Ovary (tissue), 9 donors: ENCODE data around the gene RIN1. TPM values are rescaled to one million over a fixed set of nuclear protein-coding genes. Genes with fewer than 3 reads are reported as not detected.

ENCODE experiments used
- DNase-seq, 5 donors: peaks; one replicate each; pipeline ENCODE4 v3.0.0-alpha.2; 2019 to 2020
- H3K27ac ChIP-seq, 2 donors: fragments of 200-600 bp; one replicate each; pipeline versions ENCODE4 v1.5.1 to v1.8.0; 2019 to 2022
- H3K27me3 ChIP-seq: fragments of 200-600 bp; one replicate; pipeline ENCODE4 v1.8.0; 2022
- H3K36me3 ChIP-seq: fragments of 200-600 bp; sonication (generic); one replicate; pipeline ENCODE4 v1.5.1; 2019
- H3K4me1 ChIP-seq: one replicate; pipeline ENCODE4 v1.8.1; 2013; ENCODE audit warnings: mild to moderate bottlenecking, moderate library complexity; ENCODE audit not compliant: insufficient read depth
- H3K4me3 ChIP-seq: fragments of 200-600 bp; sonication (generic); one replicate; pipeline ENCODE4 v1.5.1; 2017
- H3K9me3 ChIP-seq, 2 donors: fragments of 200-600 bp in 1 of 2; sonication (generic) in 1 of 2; one replicate each; pipeline versions ENCODE4 v1.5.1 to v1.8.1; 2013 to 2019; ENCODE audit warnings: mild to moderate bottlenecking in 1 of 2, moderate library complexity in 1 of 2
- CTCF ChIP-seq, 3 donors: fragments of 450-650 bp in 2 of 3; fragments of 200-600 bp in 1 of 3; IDR thresholded peaks; one replicate each; pipeline versions ENCODE4 v1.5.1 to v1.8.0; 2016 to 2022; ENCODE audit warnings: antibody characterized with exemption in 3 of 3, mild to moderate bottlenecking in 1 of 3
- EP300 ChIP-seq: sonication (generic); formaldehyde crosslinking; IDR thresholded peaks from one replicate; pipeline ENCODE4 v1.6.1; 2017; ENCODE audit warnings: antibody characterized with exemption
- POLR2A ChIP-seq: fragments of 450-650 bp; IDR thresholded peaks from one replicate; pipeline ENCODE4 v1.6.1; 2017; ENCODE audit warnings: antibody characterized with exemption, mild to moderate bottlenecking, moderate library complexity
- WGBS, 3 donors: extraction: QIAGEN DNeasy Blood & Tissue Kit in 1 of 3; methylation state at CpG; one replicate each; pipeline versions ENCODE4 v1.1.5 to v1.1.7; 2013 to 2017; 5-methylcytosine and 5-hydroxymethylcytosine counted together
- intact Hi-C, 4 donors: fragments of 100-400 bp; cut with DNase I; formaldehyde crosslinking; loops; one replicate each; pipeline versions ENCODE4 v1.11.0 to v1.15.1; 2022 to 2023
- polyA plus RNA-seq, 2 donors: library from polyadenylated mRNA; stranded (reverse); fragments of 200-250 nt in 1 of 2; fragments of 350-450 nt in 1 of 2; fragmentation: Illumina TruSeq in 1 of 2; extraction: RNeasy Lipid Tissue Mini Kit (QIAGEN cat#74804) in 1 of 2; gene quantifications; one replicate each; pipeline ENCODE4 v1.2.3, GENCODE V29; 2013 to 2014
- total RNA-seq, 7 donors: library from RNA; depleted of rRNA in 2 of 7; stranded (reverse); fragments of >200 nt in 2 of 7; fragmentation: NEBNext Ultra II Directional in 3 of 7; extraction: Animal tissue kit (Norgen Biotek cat#: 25700) in 3 of 7; gene quantifications; one replicate each; pipeline versions ENCODE4 v1.1.0 to v1.2.4, GENCODE V29; 2016 to 2023
- donor health status: DM: no; HTN: no; CAD: no; lungs with moderate emphysema.
- donor health status: DM: no; HTN: no; CAD: no.
- donor health status: Bipolar disorder and iron deficiency.
- donor health status: DM: yes; HTN: yes; CAD: no.
- donor health status: DM: no; HTN: no; CAD: no.
- donor health status: DM: yes; HTN: yes; CAD: no.

Gene RIN1
- total and polyA plus RNA-seq, 9 donors = 0.52 to 9.5 (median 5.0) TPM

- Histone ChIP-seq H3K27ac (peak overlapping the region in 1 of 2 donors; percentile 79), H3K9me3 (no peaks in the 10 kb centered on the region), H3K27me3 (no peaks in the 10 kb centered on the region), H3K4me3 (peak overlapping the region; percentile 64), H3K4me1 (peaks cover 13% of the 10 kb centered on the region), H3K36me3 (no peaks in the 10 kb centered on the region)
- peak in 1 of 5 donors; percentile 87 for DNase-seq
- intact Hi-C loops = loop anchor here in 1 of 4 donors (10.0 kb wide), 2 partner anchors 45 to 65 kb away; partner anchors contain the start of gene RIN1
- TF ChIP-seq EP300 (no peak), CTCF (IDR thresholded peaks at IDR 0.05) (peak in 1 of 3 donors; percentile 12), POLR2A (no peak)
- WGBS, 3 donors = 5 to 7% (median 7%) methylated on average over 35 to 36 of the region's 36 CpGs
Observed at GRCh38 chr11:66289548-66290329, 46.5 kb downstream of the RIN1 start.

DNA sequence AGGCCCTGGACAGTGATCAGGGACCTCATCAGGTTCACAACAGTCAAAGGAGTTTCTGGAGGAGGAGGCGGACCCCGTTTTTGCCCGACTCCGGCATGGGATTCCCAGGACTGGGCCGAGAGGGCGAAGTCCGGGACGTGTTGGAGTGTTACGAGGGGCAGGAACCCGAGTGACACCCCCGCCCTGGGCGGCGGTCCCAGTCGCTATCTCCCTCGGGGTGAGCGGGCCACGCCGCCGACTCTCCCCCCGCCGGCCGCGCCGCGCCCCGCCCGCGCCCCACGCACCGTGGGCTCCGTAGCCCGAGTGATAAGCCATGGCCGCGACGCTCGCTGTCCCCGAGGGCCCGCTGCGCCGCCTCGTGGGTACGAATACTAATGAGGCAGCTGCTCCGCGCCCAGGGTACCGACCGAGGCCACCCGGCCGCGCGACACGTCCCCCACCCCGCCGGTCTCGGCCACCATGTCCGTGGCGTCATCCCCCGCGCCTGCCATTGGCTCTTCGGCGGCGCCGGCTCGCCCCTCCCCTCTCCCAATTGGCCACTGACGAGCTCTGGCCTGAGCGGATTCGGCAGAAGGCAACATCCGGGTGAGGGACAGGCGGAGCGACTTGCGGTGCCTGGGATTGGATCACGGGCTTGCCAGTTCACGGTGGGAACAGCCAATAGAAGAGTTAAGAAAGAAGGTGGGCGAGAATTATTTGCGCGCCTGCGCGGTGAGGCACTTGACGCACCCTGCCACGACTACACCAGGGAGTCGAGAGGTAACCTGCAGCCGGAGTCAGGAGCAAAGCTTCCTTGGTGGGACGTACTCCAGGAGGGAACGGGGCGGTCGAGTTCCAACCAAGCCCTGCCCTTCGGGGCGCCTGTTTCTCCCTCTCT, 47.3 kb downstream of the RIN1 start, which contains the start of gene YIF1A:
YIF1A (minus strand) TSS at position 473 of the 877 bp plus-strand sequence; CDS start at position 315, 158 bp downstream.
- 0 to 1% (median 0%) methylated on average over 45 to 87 of the region's 87 CpGs for WGBS, 3 donors
- peaks cover 13% of the 10 kb centered on the region for H3K4me1 ChIP-seq
- no peaks in the 10 kb centered on the region for H3K9me3 ChIP-seq
- no peaks in the 10 kb centered on the region for H3K36me3 ChIP-seq
- TF ChIP-seq EP300 = no peak
- peak; percentile 99 for TF ChIP-seq POLR2A
- peak in 1 of 3 donors; percentile 14 for TF ChIP-seq CTCF (IDR thresholded peaks at IDR 0.05)
- intact Hi-C loops = loop anchor here in 1 of 4 donors (10.0 kb wide), 2 partner anchors 46 to 64 kb away; partner anchors contain the start of gene RIN1
- H3K4me3 ChIP-seq = peak within 1 kb of the TSS; percentile 92
- peak; percentile 98 to 99 (median 99) for DNase-seq
- H3K27me3 ChIP-seq = no peaks in the 10 kb centered on the region
- peak within 1 kb of the TSS; percentile 87 to 96 for H3K27ac ChIP-seq

DNA sequence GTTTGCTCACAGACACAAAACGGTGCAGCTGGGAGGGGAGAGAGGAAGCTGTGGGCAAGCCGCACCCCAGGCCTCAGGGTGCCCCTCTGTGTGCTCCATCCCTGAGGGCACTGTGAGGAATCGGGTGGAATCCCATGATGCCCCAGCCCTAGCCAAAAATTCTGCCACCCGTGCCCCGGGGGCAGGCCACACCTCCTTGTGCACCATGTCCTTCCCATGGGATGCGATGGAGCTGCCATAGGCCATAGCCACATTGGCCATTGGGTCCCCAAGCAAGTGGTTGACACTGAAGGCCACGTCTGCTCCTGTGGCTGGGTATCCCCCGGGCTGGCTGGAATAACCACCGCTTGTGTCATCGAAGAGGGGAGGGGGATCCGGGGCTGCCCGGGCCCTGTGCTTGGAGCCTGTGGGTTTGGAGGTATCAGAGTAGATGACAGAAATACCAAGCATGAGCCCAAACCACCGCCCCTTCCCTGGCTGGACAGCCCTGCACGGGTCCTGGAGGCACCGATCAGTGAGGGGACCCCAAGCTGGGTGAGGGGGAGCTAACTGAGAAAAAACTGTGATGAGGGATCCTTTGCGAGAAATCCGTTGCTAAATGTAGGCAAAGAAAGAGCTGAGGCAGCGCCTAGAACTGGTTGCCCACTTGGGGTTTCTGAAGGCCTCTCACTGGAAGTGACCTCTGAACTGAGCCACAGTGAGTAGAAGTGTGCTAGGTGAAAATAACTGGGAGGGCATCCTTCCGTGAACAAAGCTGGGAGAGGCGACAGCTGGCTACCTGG, 48.2 kb downstream of the RIN1 start:
- Histone ChIP-seq H3K36me3 (no peaks in the 10 kb centered on the region), H3K4me3 (peak overlapping the region; percentile 92), H3K9me3 (no peaks in the 10 kb centered on the region), H3K27me3 (no peaks in the 10 kb centered on the region), H3K27ac (peak overlapping the region; percentile 87 to 96), H3K4me1 (peaks cover 13% of the 10 kb centered on the region)
- DNase-seq = peak in 3 of 5 donors; percentile 30 to 49 (median 47)
- TF ChIP-seq EP300 = no peak
- no peak for TF ChIP-seq CTCF (IDR thresholded peaks at IDR 0.05)
- no peak for TF ChIP-seq POLR2A
- WGBS, 3 donors = 28 to 30% (median 28%) methylated on average over 20 of the region's 20 CpGs
- intact Hi-C loops = loop anchor here in 1 of 4 donors (10.0 kb wide), 2 partner anchors 47 to 63 kb away; partner anchors contain the start of gene RIN1
